HG02852 (cell line): Measurements from ENCODE around the gene NOL4L.

Source experiments
- ATAC-seq: cut with Tn5 transposase; IDR thresholded peaks from one replicate; pipeline ENCODE4 v1.9.1; 2021; ENCODE audit warnings: mild to moderate bottlenecking, moderate library complexity; ENCODE audit not compliant: unreplicated experiment

NOL4L gene

GRCh38 chr20:32490942-32491763, 94.0 kb downstream of the NOL4L start:
- no peak for ATAC-seq

DNA sequence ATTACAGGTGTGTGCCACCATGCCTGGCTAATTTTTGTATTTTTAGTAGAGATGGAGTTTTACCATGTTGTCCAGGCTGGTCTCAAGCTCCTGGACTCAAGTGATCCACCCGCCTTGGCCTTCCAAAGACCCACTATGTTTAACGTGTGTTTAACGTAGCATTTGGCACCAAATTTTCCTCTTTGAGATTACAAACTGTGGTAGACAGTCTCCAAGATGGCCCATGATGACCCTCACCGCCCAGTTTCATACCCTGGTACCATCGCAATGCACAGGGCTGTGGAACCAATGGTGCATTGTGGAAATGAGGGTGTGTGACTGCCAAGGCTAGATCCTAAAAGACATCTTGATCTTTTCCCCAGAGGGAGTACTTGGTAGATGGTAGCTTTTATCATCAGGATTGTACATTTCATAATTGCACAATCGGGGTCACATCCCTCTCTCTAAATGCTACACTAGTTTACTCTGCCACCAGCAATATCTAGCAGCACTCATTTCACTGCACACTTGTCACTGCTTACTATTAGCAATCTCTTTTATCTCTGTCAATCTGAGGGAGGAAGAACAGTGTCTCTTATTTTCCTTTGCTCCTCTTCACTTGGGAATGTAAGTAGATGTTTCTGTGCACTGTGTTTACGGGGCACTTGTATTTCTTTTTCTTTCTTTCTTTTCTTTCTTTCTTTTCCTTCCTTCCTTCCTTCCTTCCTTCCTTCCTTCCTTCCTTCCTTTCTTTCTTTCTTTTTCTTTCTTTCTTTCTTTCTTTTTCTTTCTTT, 96.9 kb downstream of the NOL4L start:
- ATAC-seq, result no peak

- ATAC-seq, result no peak
These were observed 97.8 kb downstream of the NOL4L start for GRCh38 chr20:32487381-32487780.

GRCh38 chr20:32485770-32486478, 99.2 kb downstream of the NOL4L start:
- no peak for ATAC-seq

- no peak for ATAC-seq
These were observed 100.0 kb downstream of the NOL4L start for GRCh38 chr20:32484958-32485769.

DNA sequence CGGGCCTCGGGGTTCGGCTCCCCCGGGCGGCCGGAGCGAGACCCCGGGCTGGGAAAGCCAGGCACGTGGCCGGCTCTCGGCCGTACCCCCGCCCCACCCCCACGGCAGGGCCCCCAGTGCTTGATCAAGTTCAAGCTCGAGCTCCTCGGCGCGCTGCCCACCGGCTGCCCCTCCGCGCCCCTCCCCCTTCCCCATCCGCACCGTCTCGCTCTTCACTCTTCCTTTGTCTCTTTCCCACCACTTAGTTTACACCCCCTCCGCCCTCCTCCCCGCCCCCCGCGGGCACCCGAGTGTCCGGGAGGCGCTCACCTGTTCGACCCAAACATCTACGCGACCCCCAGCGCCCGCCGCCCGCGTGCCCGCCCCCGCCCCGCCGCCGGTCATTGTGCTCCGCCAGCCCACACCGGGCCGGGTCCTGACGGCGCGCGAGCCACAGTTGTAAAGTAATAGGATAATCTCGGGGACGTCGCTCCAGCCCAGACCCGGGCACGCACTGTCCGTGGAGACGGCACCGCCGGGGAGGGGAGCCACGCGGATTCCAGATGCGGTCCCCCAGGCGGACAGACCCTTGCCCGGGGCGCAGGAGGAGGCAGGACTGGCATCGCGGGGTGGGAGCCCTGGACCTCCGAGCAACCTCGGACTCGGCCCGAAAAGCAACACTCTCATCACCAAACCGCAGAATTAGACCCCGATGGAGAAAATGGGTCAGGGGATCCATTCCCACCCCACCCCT, 100.7 kb downstream of the NOL4L start:
- no peak for ATAC-seq

GRCh38 chr20:32483351-32484224, 101.5 kb downstream of the NOL4L start:
- ATAC-seq, result no peak

DNA sequence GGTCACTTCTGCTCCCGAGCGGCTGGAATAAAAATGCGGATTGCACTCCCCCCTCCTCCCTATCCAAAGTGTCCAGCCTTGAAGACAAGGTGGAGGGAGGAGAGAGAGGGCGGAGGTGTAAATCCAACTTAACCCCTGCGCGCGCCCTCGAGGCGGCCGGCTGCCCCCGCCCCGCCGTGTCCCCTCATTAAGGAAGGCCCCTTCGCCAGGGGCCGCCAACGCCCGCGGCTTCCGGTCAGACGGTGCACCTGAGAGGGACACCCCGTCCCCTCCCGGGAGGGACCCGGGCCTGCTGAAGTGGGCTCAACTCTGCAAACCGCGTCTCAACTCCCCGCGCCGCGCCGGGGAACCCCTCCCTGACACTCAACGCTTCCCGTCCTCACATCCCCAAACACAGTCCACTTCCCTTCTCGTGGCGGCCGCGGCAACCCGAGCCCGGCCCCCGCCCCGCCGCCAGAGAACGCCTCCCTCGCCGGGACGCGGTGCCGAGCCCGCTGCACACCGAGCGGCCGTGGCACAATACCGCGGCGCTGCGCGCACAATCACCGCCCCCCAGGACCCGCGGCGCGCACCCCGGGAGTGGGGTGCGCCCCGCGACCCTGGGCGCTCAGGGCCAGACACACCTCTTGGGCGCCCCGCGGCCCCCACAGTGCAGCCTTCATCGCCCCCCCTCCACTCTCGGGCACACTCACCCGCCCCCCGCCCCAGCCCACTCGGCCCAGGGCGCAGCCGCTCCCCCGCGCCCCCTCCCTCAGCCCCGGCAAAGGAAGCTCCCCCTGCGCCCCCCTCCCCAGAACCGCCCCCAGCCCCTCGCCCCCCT, 102.5 kb downstream of the NOL4L start:
- no peak for ATAC-seq

DNA sequence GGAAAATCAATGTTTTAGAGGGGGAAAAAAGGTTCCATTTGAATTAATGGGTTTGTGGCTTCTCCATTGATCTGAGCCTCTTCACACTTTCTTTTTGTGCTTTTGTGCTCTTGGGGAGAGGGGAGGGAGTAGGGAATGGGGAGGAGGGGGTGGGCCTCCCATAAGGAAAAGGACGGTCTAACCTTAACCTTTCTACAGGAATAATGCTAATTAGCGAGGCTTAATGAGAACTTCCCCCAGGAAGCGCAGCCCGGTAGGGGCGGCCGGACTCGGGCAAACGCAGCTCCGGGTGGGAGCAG, 103.0 kb downstream of the NOL4L start:
- no peak for ATAC-seq

GRCh38 chr20:32481311-32482142, 103.6 kb downstream of the NOL4L start:
- no peak for ATAC-seq

GRCh38 chr20:32480371-32481241, 104.5 kb downstream of the NOL4L start:
- ATAC-seq, result no peak

- ATAC-seq, result no peak
These were observed 105.4 kb downstream of the NOL4L start for GRCh38 chr20:32479697-32480171.

- no peak for ATAC-seq
These were observed 106.1 kb downstream of the NOL4L start for GRCh38 chr20:32479012-32479411.

- no peak for ATAC-seq
These were observed 106.6 kb downstream of the NOL4L start for GRCh38 chr20:32478576-32478975.

DNA sequence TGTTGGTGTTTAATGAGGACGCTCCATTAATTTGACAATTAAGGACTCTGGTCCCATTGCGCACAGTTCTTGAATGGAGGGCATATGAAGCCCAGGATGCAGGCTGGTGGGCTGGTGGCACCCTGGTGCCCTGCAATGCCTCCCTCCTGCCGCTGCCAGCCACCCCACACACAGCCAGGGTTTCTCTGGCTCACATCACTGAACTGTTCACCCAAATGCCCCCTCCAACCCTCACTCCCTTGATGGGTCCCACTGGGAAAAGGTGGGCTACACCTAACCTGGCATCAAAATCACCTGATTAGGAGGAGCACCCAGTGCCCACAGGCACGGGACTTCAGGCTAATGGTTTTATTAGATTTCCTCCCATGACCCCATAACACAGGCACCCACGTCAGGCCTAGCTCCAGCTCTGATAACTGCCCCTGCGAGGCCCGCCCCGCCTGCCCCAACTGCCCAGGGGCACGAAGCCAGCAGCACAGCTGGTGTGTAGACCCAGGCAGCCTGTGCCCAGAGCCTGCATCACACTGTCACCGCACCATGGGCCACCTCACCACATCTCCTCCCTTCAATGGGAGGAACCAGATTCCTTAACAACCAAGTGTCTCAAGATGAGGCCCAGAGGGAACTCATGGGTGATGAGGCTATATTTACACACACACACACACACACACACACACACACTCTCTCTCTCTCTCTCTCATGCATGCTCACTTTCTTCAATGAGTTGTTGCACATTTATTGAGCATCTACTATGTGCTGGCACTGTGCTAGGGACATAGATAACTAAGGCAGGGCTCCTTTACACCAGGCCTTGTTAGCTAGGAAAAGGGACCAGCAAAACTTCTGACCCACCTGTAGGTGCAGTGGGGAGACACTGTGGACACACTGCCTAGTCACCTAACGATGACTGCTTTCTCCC, 107.3 kb downstream of the NOL4L start:
- ATAC-seq, result no peak
